ENCODE data around the gene TMEM30B.

DNA sequence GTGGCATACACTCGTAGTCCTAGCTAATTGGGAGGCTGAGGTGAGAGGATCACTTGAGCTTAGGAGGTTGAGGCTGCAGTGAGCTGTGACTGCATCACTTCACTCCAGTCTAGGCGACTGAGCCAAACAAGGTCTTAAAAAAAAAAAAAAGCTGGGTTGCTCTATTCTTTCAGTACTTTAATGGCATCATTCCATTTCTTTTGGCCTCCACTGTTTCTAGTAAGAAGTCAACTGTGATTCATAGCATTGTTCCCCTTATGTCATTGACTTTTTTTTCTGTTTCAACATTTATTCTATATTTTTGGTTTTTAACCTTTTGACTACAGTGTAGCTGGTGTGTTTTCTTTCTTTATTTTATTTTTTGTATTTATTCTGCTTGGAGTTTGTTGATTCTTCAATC, 23.6 kb upstream of the TMEM30B start:
- TF ChIP-seq ZNF362 (tag by site-specific recombination; IDR thresholded peaks at IDR 0.05): no peak
- no peak for TF ChIP-seq MYNN (tag by site-specific recombination; IDR thresholded peaks at IDR 0.05; ENCODE audit: borderline replicate concordance)
- TF ChIP-seq, protein P1, sequence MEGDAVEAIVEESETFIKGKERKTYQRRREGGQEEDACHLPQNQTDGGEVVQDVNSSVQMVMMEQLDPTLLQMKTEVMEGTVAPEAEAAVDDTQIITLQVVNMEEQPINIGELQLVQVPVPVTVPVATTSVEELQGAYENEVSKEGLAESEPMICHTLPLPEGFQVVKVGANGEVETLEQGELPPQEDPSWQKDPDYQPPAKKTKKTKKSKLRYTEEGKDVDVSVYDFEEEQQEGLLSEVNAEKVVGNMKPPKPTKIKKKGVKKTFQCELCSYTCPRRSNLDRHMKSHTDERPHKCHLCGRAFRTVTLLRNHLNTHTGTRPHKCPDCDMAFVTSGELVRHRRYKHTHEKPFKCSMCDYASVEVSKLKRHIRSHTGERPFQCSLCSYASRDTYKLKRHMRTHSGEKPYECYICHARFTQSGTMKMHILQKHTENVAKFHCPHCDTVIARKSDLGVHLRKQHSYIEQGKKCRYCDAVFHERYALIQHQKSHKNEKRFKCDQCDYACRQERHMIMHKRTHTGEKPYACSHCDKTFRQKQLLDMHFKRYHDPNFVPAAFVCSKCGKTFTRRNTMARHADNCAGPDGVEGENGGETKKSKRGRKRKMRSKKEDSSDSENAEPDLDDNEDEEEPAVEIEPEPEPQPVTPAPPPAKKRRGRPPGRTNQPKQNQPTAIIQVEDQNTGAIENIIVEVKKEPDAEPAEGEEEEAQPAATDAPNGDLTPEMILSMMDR (tag by site-specific recombination; IDR thresholded peaks at IDR 0.05): no peak
- no peak for TF ChIP-seq KLF16 (tag by site-specific recombination; IDR thresholded peaks at IDR 0.05)
- no peak for TF ChIP-seq ZNF280D (tag by site-specific recombination; IDR thresholded peaks at IDR 0.05)
- no peak for TF ChIP-seq ZBTB7A (tag by site-specific recombination; IDR thresholded peaks at IDR 0.05; ENCODE audit: low read depth)
- no peak for TF ChIP-seq ZNF600 (tag by site-specific recombination; IDR thresholded peaks at IDR 0.05)
- no peak for TF ChIP-seq TRIM28 (IDR thresholded peaks at IDR 0.05; ENCODE audit: borderline replicate concordance, low read length)
- TF ChIP-seq KLF1 (tag by site-specific recombination; IDR thresholded peaks at IDR 0.05): no peak
- TF ChIP-seq ZBTB17 (tag by site-specific recombination; IDR thresholded peaks at IDR 0.05): no peak
- no peak for TF ChIP-seq ZNF169 (tag by site-specific recombination; IDR thresholded peaks at IDR 0.05)
- no peak for TF ChIP-seq ZBTB21 (tag by site-specific recombination; IDR thresholded peaks at IDR 0.05)
